HG03520 (cell line): Measurements from ENCODE around the gene TXNDC16.

Experiments used
- ATAC-seq: cut with Tn5 transposase; IDR thresholded peaks from one replicate; pipeline ENCODE4 v1.9.1; 2021; ENCODE audit warnings: mild to moderate bottlenecking, moderate library complexity; ENCODE audit not compliant: unreplicated experiment

Gene TXNDC16

GRCh38 chr14:52397844-52398243 is 154.5 kb downstream of the TXNDC16 start:
- ATAC-seq: no peak

GRCh38 chr14:52395728-52396127 is 156.6 kb downstream of the TXNDC16 start:
- no peak for ATAC-seq

- no peak for ATAC-seq
Measured at GRCh38 chr14:52391881-52392615, 160.3 kb downstream of the TXNDC16 start.
